BJ (cell line): ENCODE measurements around the gene FIGNL2. TPM values are rescaled to one million over a fixed set of nuclear protein-coding genes. Genes with fewer than 3 reads are reported as not detected.

ENCODE experiments used
- CTCF ChIA-PET: fragments of 350-600 bp; formaldehyde crosslinking; extraction: SDS; loops from one replicate; lab custom pipeline; 2021; ENCODE audit warnings: antibody characterized with exemption, inconsistent platforms; lab: Yijun Ruan, JAX
- POLR2A ChIA-PET: fragments of 300-600 bp; sonication (Branson Sonifier 250); formaldehyde crosslinking; extraction: SDS; loops from one replicate; lab custom pipeline; 2021; ENCODE audit warnings: antibody characterized with exemption; lab: Charles Lee
- DNase-seq: peaks from one replicate; pipeline ENCODE4 v3.0.0-alpha.2; 2011; ENCODE audit warnings: low read depth
- H3K27me3 ChIP-seq: 2 replicates; pipeline ENCODE4 v1.6.0; 2011; ENCODE audit warnings: low read length; ENCODE audit not compliant: control insufficient read depth, insufficient read depth
- H3K36me3 ChIP-seq: 2 replicates; pipeline ENCODE4 v1.5.1; 2011; ENCODE audit warnings: low read length; ENCODE audit not compliant: control insufficient read depth, insufficient read depth
- H3K4me3 ChIP-seq: 2 replicates; pipeline ENCODE4 v1.5.1; 2011; ENCODE audit warnings: low read depth, mild to moderate bottlenecking, control low read depth, low read length
- CTCF ChIP-seq: IDR thresholded peaks from 2 replicates; pipeline ENCODE4 v1.5.1; 2011; ENCODE audit warnings: low read depth, mild to moderate bottlenecking, control low read depth, inconsistent platforms, low read length, moderate library complexity; ENCODE audit not compliant: insufficient read depth
- polyA plus RNA-seq: library from polyadenylated mRNA; depleted of rRNA; stranded (reverse); fragments of >200 nt; gene quantifications from 2 replicates; pipeline ENCODE4 v1.2.3, GENCODE V29; 2011

The FIGNL2 gene
- polyA plus RNA-seq, 1 experiment: 0.01 TPM

GRCh38 chr12:51817027-51817953 lies 31.2 kb downstream of the FIGNL2 start:
- ChIA-PET CTCF (interaction anchor here (1.2 to 7.6 kb wide), 4 partner anchors 58 to 395 kb away, joined by 5 to 39 read pairs (median 7); partner anchors contain the start of gene SLC4A8), POLR2A (no interaction called here)
- no peak overlapping the region for H3K4me3 ChIP-seq
- no peaks in the 10 kb centered on the region for H3K27me3 ChIP-seq
- DNase-seq: no peak
- TF ChIP-seq CTCF: no peak
- no peaks in the 10 kb centered on the region for H3K36me3 ChIP-seq

GRCh38 chr12:51815571-51815970 lies 32.9 kb downstream of the FIGNL2 start:
- CTCF ChIA-PET: interaction anchor here (1.1 to 7.6 kb wide), 3 partner anchors 8 to 394 kb away, joined by 3 to 39 read pairs (median 11); no protein-coding TSS in a partner anchor
- Histone ChIP-seq H3K27me3 (no peaks in the 10 kb centered on the region), H3K4me3 (no peak overlapping the region), H3K36me3 (no peaks in the 10 kb centered on the region)
- TF ChIP-seq CTCF: no peak
- POLR2A ChIA-PET: no interaction called here
- no peak for DNase-seq

- no peaks in the 10 kb centered on the region for H3K27me3 ChIP-seq
- no peaks in the 10 kb centered on the region; the same call in 1 of the 2 replicates for H3K36me3 ChIP-seq
- H3K4me3 ChIP-seq: peak overlapping the region; percentile 46
- ChIA-PET CTCF (interaction anchor here (0.8 to 7.6 kb wide), 13 partner anchors 9 to 392 kb away, joined by 3 to 39 read pairs (median 4); no protein-coding TSS in a partner anchor), POLR2A (no interaction called here)
- DNase-seq: no peak
- TF ChIP-seq CTCF: peak; percentile 58
Observed at GRCh38 chr12:51814311-51815088, 34.0 kb downstream of the FIGNL2 start.

GRCh38 chr12:51813931-51814310 lies 34.6 kb downstream of the FIGNL2 start:
- Histone ChIP-seq H3K4me3 (peak overlapping the region; percentile 46), H3K36me3 (no peaks in the 10 kb centered on the region; the same call in none of the 2 replicates), H3K27me3 (no peaks in the 10 kb centered on the region)
- POLR2A ChIA-PET: no interaction called here
- TF ChIP-seq CTCF: no peak
- CTCF ChIA-PET: interaction anchor here (0.7 to 7.6 kb wide), 14 partner anchors 10 to 392 kb away, joined by 3 to 39 read pairs (median 4); no protein-coding TSS in a partner anchor
- DNase-seq: no peak
